Measurements from ENCODE around the gene ARHGAP42.

- TF ChIP-seq CTCF (IDR thresholded peaks at IDR 0.05; ENCODE audit: low read length), result no peak
- no peak for TF ChIP-seq EZH2 (IDR thresholded peaks at IDR 0.05; ENCODE audit: borderline replicate concordance, low read length)
Observed at GRCh38 chr11:100991541-100991940, 304.5 kb downstream of the ARHGAP42 start.

All from OCI-LY1 (cell line).